H1 (cell line): Measurements from ENCODE around the gene PHLDA1. TPM values are rescaled to one million over a fixed set of nuclear protein-coding genes. Genes with fewer than 3 reads are reported as not detected.

Experiments used
- CTCF ChIA-PET: fragments of 300-600 bp; sonication (Branson Sonifier 250); formaldehyde crosslinking; loops from one replicate; lab custom pipeline; 2021; ENCODE audit not compliant: partially characterized antibody; lab: Charles Lee
- POLR2A ChIA-PET: fragments of 300-600 bp; sonication (Branson Sonifier 250); formaldehyde crosslinking; loops from one replicate; lab custom pipeline; 2021; ENCODE audit warnings: inconsistent platforms; ENCODE audit not compliant: partially characterized antibody; lab: Charles Lee
- DNase-seq, 2 experiments: peaks; one replicate each; pipeline versions ENCODE4 v3.0.0 to v3.0.0-alpha.2; 2010 to 2022; ENCODE audit warnings: low spot score in 2 of 2, low read depth in 1 of 2, mixed read lengths in 1 of 2
- FAIRE-seq: peaks from 2 replicates; lab custom pipeline; 2011; peaks lifted over from hg19 to GRCh38; lab: Jason Lieb, UNC
- H2AFZ ChIP-seq: 2 replicates; pipeline ENCODE4 v1.8.1; 2012; ENCODE audit warnings: low read length, inconsistent platforms
- H2AK5ac ChIP-seq: 2 replicates; pipeline ENCODE4 v1.6.1; 2013; ENCODE audit warnings: low read depth, low read length
- H2BK120ac ChIP-seq: replicated peaks from 2 replicates; pipeline ENCODE3; 2013; ENCODE audit warnings: low read depth, low read length, inconsistent platforms
- H2BK12ac ChIP-seq: 2 replicates; pipeline ENCODE4 v1.6.1; 2013; ENCODE audit warnings: low read depth, low read length
- H2BK15ac ChIP-seq: 2 replicates; pipeline ENCODE4 v1.6.1; 2013; ENCODE audit warnings: low read length
- H2BK20ac ChIP-seq: 2 replicates; pipeline ENCODE4 v1.6.1; 2013; ENCODE audit warnings: low read length
- H2BK5ac ChIP-seq: 2 replicates; pipeline ENCODE4 v1.6.1; 2013; ENCODE audit warnings: low read depth, low read length
- H3K14ac ChIP-seq: 2 replicates; pipeline ENCODE4 v1.6.1; 2013; ENCODE audit warnings: inconsistent platforms; ENCODE audit not compliant: insufficient read length
- H3K18ac ChIP-seq: 2 replicates; pipeline ENCODE4 v1.6.1; 2013; ENCODE audit warnings: low read length; ENCODE audit errors: extremely low read depth
- H3K23ac ChIP-seq: 2 replicates; pipeline ENCODE4 v1.6.1; 2013; ENCODE audit warnings: inconsistent platforms; ENCODE audit not compliant: insufficient read length
- H3K23me2 ChIP-seq: 2 replicates; pipeline ENCODE4 v1.6.1; 2013; ENCODE audit warnings: low read depth, low read length
- H3K27ac ChIP-seq: 2 replicates; pipeline ENCODE4 v1.6.1; 2011; ENCODE audit warnings: low read depth, low read length, inconsistent platforms
- H3K27me3 ChIP-seq, 4 experiments: replicated peaks in 1 of 4; 1 replicate in 1 of 4; 2 replicates in 3 of 4; pipeline versions ENCODE4 v1.6.1 to v1.8.1; 2011 to 2013; ENCODE audit warnings: low read length in 3 of 4, mild to moderate bottlenecking in 3 of 4, inconsistent platforms in 2 of 4, mixed read lengths in 2 of 4, moderate library complexity in 1 of 4; ENCODE audit not compliant: control insufficient read depth in 3 of 4, insufficient read depth in 3 of 4; ENCODE audit errors: extremely low read depth in 1 of 4
- H3K36me3 ChIP-seq, 4 experiments: 2 replicates each; pipeline versions ENCODE4 v1.6.1 to v1.8.1; 2011 to 2013; ENCODE audit warnings: mild to moderate bottlenecking in 4 of 4, low read length in 3 of 4, moderate library complexity in 2 of 4, control low read depth in 1 of 4, inconsistent platforms in 1 of 4; ENCODE audit not compliant: insufficient read depth in 4 of 4, control insufficient read depth in 2 of 4
- H3K4ac ChIP-seq: replicated peaks from 2 replicates; pipeline ENCODE3; 2013; ENCODE audit warnings: low read length, low read depth, mixed read lengths, inconsistent platforms; ENCODE audit not compliant: insufficient read length
- H3K4me1 ChIP-seq, 4 experiments: replicated peaks in 1 of 4; 1 replicate in 1 of 4; 2 replicates in 3 of 4; pipeline versions ENCODE4 v1.6.1 to v1.8.1; 2011 to 2013; ENCODE audit warnings: low read length in 3 of 4, inconsistent platforms in 2 of 4, mixed read lengths in 1 of 4; ENCODE audit not compliant: insufficient read depth in 4 of 4, control insufficient read depth in 3 of 4
- H3K4me2 ChIP-seq, 2 experiments: 2 replicates each; pipeline versions ENCODE4 v1.6.1 to v1.8.1; 2011 to 2013; ENCODE audit warnings: low read depth in 2 of 2, low read length in 2 of 2, control low read depth in 1 of 2, inconsistent platforms in 1 of 2, mild to moderate bottlenecking in 1 of 2; ENCODE audit not compliant: insufficient read depth in 1 of 2
- H3K4me3 ChIP-seq, 4 experiments: fragments of 200-600, 300-600 bp in 1 of 4; sonication (generic), shearing (Covaris generic), sonication (Bioruptor Twin) in 1 of 4; 2 replicates each; pipeline versions ENCODE4 v1.5.1 to v1.8.1; 2011 to 2016; ENCODE audit warnings: low read length in 4 of 4, low read depth in 3 of 4, control low read depth in 2 of 4, inconsistent platforms in 2 of 4, mild to moderate bottlenecking in 2 of 4, mixed read lengths in 1 of 4, moderate library complexity in 1 of 4; ENCODE audit not compliant: insufficient read depth in 2 of 4; ENCODE audit errors: extremely low read depth in 1 of 4
- H3K56ac ChIP-seq: replicated peaks from 2 replicates; pipeline ENCODE3; 2013; ENCODE audit warnings: low read depth, mild to moderate bottlenecking, mixed read lengths, low read length, inconsistent platforms; ENCODE audit not compliant: insufficient read length
- H3K79me1 ChIP-seq: 2 replicates; pipeline ENCODE4 v1.6.1; 2013; ENCODE audit warnings: low read depth, low read length, control low read depth
- H3K79me2 ChIP-seq, 2 experiments: 2 replicates each; pipeline versions ENCODE4 v1.6.1 to v1.8.1; 2012 to 2013; ENCODE audit warnings: low read length in 2 of 2, mild to moderate bottlenecking in 2 of 2, inconsistent platforms in 1 of 2; ENCODE audit not compliant: insufficient read depth in 2 of 2, control insufficient read depth in 1 of 2
- H3K9ac ChIP-seq, 4 experiments: replicated peaks in 1 of 4; 1 replicate in 1 of 4; 2 replicates in 3 of 4; pipeline versions ENCODE4 v1.6.1 to v1.8.1; 2011 to 2013; ENCODE audit warnings: low read depth in 3 of 4, low read length in 3 of 4, control low read depth in 2 of 4, mild to moderate bottlenecking in 2 of 4, moderate library complexity in 2 of 4, inconsistent platforms in 1 of 4; ENCODE audit errors: extremely low read depth in 1 of 4
- H3K9me3 ChIP-seq, 2 experiments: 2 replicates each; pipeline versions ENCODE4 v1.6.1 to v1.8.1; 2012 to 2013; ENCODE audit warnings: mild to moderate bottlenecking in 2 of 2, moderate library complexity in 2 of 2, control low read depth in 1 of 2, inconsistent platforms in 1 of 2, low read depth in 1 of 2, low read length in 1 of 2, mixed read lengths in 1 of 2; ENCODE audit not compliant: insufficient read depth in 2 of 2
- H4K20me1 ChIP-seq, 2 experiments: replicated peaks in 1 of 2; 2 replicates each; pipeline versions ENCODE3 to v1.8.1; 2011 to 2013; ENCODE audit warnings: inconsistent platforms in 2 of 2, low read length in 2 of 2, mild to moderate bottlenecking in 1 of 2; ENCODE audit not compliant: insufficient read depth in 2 of 2, control insufficient read depth in 1 of 2
- H4K5ac ChIP-seq: 2 replicates; pipeline ENCODE4 v1.6.1; 2013; ENCODE audit warnings: low read length, low read depth, mixed read lengths, inconsistent platforms; ENCODE audit not compliant: insufficient read length
- H4K8ac ChIP-seq: 2 replicates; pipeline ENCODE4 v1.8.0; 2013; ENCODE audit warnings: mild to moderate bottlenecking, moderate library complexity, low read length, inconsistent platforms; ENCODE audit not compliant: insufficient read depth; ENCODE audit errors: extremely low read depth
- H4K91ac ChIP-seq: replicated peaks from 2 replicates; pipeline ENCODE3; 2013; ENCODE audit warnings: low read length, mixed read lengths, inconsistent platforms; ENCODE audit not compliant: insufficient read length
- ASH2L ChIP-seq: fragments of 200-600, 300-600 bp; sonication (generic); IDR thresholded peaks from one replicate; pipeline ENCODE4 v1.7.1; 2017; ENCODE audit warnings: low read length
- BRCA1 ChIP-seq: IDR thresholded peaks from 2 replicates; pipeline ENCODE4 v1.6.1; 2012; ENCODE audit warnings: low read depth, low read length, improper control_type of control experiment
- EP300 ChIP-seq, 2 experiments: IDR thresholded peaks; 1 replicate in 1 of 2; 2 replicates in 1 of 2; pipeline ENCODE4 v1.6.1; 2011 to 2012; ENCODE audit warnings: low read depth in 2 of 2, low read length in 2 of 2, mild to moderate bottlenecking in 2 of 2, borderline replicate concordance in 1 of 2, inconsistent platforms in 1 of 2, moderate library complexity in 1 of 2
- FOSL1 ChIP-seq: IDR thresholded peaks from 2 replicates; pipeline ENCODE4 v1.6.1; 2011; ENCODE audit warnings: mild to moderate bottlenecking, low read depth, low read length, moderate library complexity; ENCODE audit not compliant: insufficient read depth
- HDAC6 ChIP-seq: IDR thresholded peaks from one replicate; pipeline ENCODE4 v1.7.1; 2012; ENCODE audit warnings: low read depth, mild to moderate bottlenecking, inconsistent platforms, low read length, moderate library complexity
- JUN ChIP-seq: IDR thresholded peaks from 2 replicates; pipeline ENCODE4 v1.6.1; 2011; ENCODE audit warnings: low read depth, mild to moderate bottlenecking, improper control_type of control experiment, low read length
- JUND ChIP-seq: IDR thresholded peaks from 2 replicates; pipeline ENCODE4 v1.6.1; 2011; ENCODE audit warnings: mild to moderate bottlenecking, improper control_type of control experiment, low read length
- RBBP5 ChIP-seq: IDR thresholded peaks from 2 replicates; pipeline ENCODE4 v1.7.1; 2012; ENCODE audit warnings: low read depth, mild to moderate bottlenecking, inconsistent platforms, low read length, moderate library complexity, borderline replicate concordance
- SAP30 ChIP-seq: fragments of 300-600 bp; sonication (generic); IDR thresholded peaks from 2 replicates; pipeline ENCODE4 v1.7.1; 2012; ENCODE audit warnings: low read length, moderate library complexity, mild to moderate bottlenecking, inconsistent platforms; ENCODE audit not compliant: insufficient read depth, insufficient replicate concordance
- SIN3A ChIP-seq, 2 experiments: IDR thresholded peaks in 1 of 2; conservative IDR thresholded peaks in 1 of 2; 2 replicates each; pipeline ENCODE4 v1.6.1; 2011 to 2012; ENCODE audit warnings: low read length in 2 of 2, improper control_type of control experiment in 1 of 2, low read depth in 1 of 2, mild to moderate bottlenecking in 1 of 2
- SP1 ChIP-seq: IDR thresholded peaks from 2 replicates; pipeline ENCODE4 v1.6.1; 2011; ENCODE audit warnings: low read depth, low read length
- SRF ChIP-seq: IDR thresholded peaks from 2 replicates; pipeline ENCODE4 v1.6.1; 2011; ENCODE audit warnings: mild to moderate bottlenecking, low read depth, low read length, moderate library complexity
- YY1 ChIP-seq: IDR thresholded peaks from 2 replicates; pipeline ENCODE4 v1.6.1; 2011; ENCODE audit warnings: low read depth, mild to moderate bottlenecking, low read length
- WGBS, 2 experiments: shearing (Covaris generic) in 1 of 2; methylation state at CpG; one replicate each; pipeline versions ENCODE4 v1.1.6 to v1.1.7; 2013 to 2015; ENCODE audit warnings: low lambda C conversion rate in 2 of 2, mixed read lengths in 2 of 2, inconsistent platforms in 1 of 2, low coverage in 1 of 2, missing lambda C conversion rate in 1 of 2; ENCODE audit not compliant: insufficient replicate concordance in 2 of 2, insufficient coverage in 1 of 2, insufficient read length in 1 of 2; ENCODE audit errors: extremely low coverage in 1 of 2, missing lambda C conversion rate in 1 of 2; 5-methylcytosine and 5-hydroxymethylcytosine counted together
- polyA plus RNA-seq, 7 experiments: library from polyadenylated mRNA; depleted of rRNA in 3 of 7; stranded (reverse) in 5 of 7; unstranded in 2 of 7; fragments of >200 nt in 5 of 7; fragments of 200-250 nt in 2 of 7; gene quantifications; 1 replicate in 5 of 7; 2 replicates in 1 of 7; 4 replicates in 1 of 7; pipeline versions ENCODE4 v1.2.1 to v1.2.3, GENCODE V29; 2011 to 2013; ENCODE audit warnings: missing spikeins in 2 of 7, mixed read lengths in 2 of 7
- total RNA-seq: library from RNA; stranded (reverse); fragmentation: NEBNext Ultra II Directional; extraction: Animal tissue kit (Norgen Biotek cat#: 25700); gene quantifications from 2 replicates; pipeline ENCODE4 v1.2.1, GENCODE V29; 2021
- TF ChIP-seq, protein P1 (sequence below): IDR thresholded peaks from 2 replicates; pipeline ENCODE4 v1.6.1; 2011; ENCODE audit warnings: low read depth, mild to moderate bottlenecking, low read length; ENCODE audit not compliant: insufficient read depth

The PHLDA1 gene
- total and polyA plus RNA-seq, 2 of the 8 experiments (the other 6 are each of a cell fraction or from before 2014, with no cell fraction given): 18.9 to 19.4 TPM

DNA sequence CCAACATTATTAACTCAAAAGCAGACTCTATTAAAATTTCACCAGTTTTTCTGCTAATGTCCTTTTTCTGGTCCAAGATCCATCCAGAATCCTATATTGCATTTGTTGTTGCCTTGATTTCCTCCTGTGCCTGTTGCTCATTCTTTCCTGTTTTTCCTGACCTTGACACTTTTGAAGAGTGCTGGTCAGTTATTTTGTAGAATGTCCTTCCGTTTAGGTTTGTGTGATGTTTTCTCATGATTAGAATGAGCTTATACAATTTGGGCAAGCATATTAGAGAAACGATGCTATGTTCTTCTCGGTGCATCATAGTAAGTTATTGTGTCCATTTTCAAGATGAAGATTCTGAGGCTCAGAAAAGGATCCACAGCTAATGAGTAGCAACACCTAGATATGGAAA lies 33.9 kb downstream of the PHLDA1 start:
- 87% methylated on average over 3 of the region's 3 CpGs; no CpG with 5 or more reads in 1 of the 2 experiments for WGBS, 2 experiments
- no peak overlapping the region for H3K9ac ChIP-seq

More for the DNA sequence above, 33.9 kb downstream of the PHLDA1 start:
- ChIA-PET POLR2A (no interaction called here), CTCF (interaction anchor here (1.2 kb wide), 1 partner anchor 9 kb away, joined by 3 read pairs; no protein-coding TSS in a partner anchor)
- no peaks in the 10 kb centered on the region for H3K27me3 ChIP-seq
- H2AFZ ChIP-seq: no peak overlapping the region
- no peaks in the 10 kb centered on the region for H3K79me1 ChIP-seq
- H3K79me2 ChIP-seq: no peaks in the 10 kb centered on the region
- DNase-seq (no peak), FAIRE-seq (no peak)
- no peak overlapping the region for H2AK5ac ChIP-seq
- H3K23me2 ChIP-seq: no peaks in the 10 kb centered on the region
- no peak overlapping the region for H2BK15ac ChIP-seq
- H3K36me3 ChIP-seq: no peaks in the 10 kb centered on the region
- H2BK12ac ChIP-seq: no peak overlapping the region
- no peak overlapping the region for H3K23ac ChIP-seq
- no peak overlapping the region for H2BK20ac ChIP-seq
- H3K9me3 ChIP-seq: no peaks in the 10 kb centered on the region
- no peak overlapping the region for H2BK120ac ChIP-seq
- H3K4me1 ChIP-seq: no peaks in the 10 kb centered on the region
- H3K14ac ChIP-seq: no peak overlapping the region
- no peak overlapping the region for H4K5ac ChIP-seq
- H3K4ac ChIP-seq: no peak overlapping the region
- no peak overlapping the region for H2BK5ac ChIP-seq
- no peak overlapping the region for H4K91ac ChIP-seq
- H4K8ac ChIP-seq: no peak overlapping the region
- no peak overlapping the region for H3K27ac ChIP-seq
- no peak overlapping the region for H3K56ac ChIP-seq
- TF ChIP-seq RBBP5 (no peak), BRCA1 (no peak), JUND (no peak), SRF (no peak), ASH2L (no peak), SP1 (no peak), YY1 (no peak), FOSL1 (no peak), EP300 (IDR thresholded peaks at IDR 0.05; ENCODE audit: borderline replicate concordance in 1 of 2, low read depth in 2 of 2, low read length in 2 of 2) (no peak), HDAC6 (no peak), SIN3A (conservative IDR thresholded peaks at IDR 0.05 in 1 of 2, IDR thresholded peaks at IDR 0.05 in 1 of 2; ENCODE audit: low read depth in 1 of 2, low read length in 2 of 2) (no peak), SAP30 (no peak), JUN (no peak)
- TF ChIP-seq, protein P1, sequence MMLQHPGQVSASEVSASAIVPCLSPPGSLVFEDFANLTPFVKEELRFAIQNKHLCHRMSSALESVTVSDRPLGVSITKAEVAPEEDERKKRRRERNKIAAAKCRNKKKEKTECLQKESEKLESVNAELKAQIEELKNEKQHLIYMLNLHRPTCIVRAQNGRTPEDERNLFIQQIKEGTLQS: no peak
- no peaks in the 10 kb centered on the region for H4K20me1 ChIP-seq
- no peak overlapping the region for H3K4me3 ChIP-seq
- H3K18ac ChIP-seq: no peak overlapping the region
- H3K4me2 ChIP-seq: no peak overlapping the region
